K562 (cell line): ENCODE data around the gene SLAMF6. TPM values are rescaled to one million over a fixed set of nuclear protein-coding genes. Genes with fewer than 3 reads are reported as not detected.

Experiments used
- ATAC-seq: fragments of 200-7000 bp; cut with Tn5 transposase; 3 replicates; pipeline ENCODE4 v1.9.1; 2020; ENCODE audit warnings: moderate library complexity
- BruUV-seq: library from RNA; stranded (reverse); fragments of 400-500 nt; replicated peaks from 2 replicates; lab custom pipeline; 2021; lab: Mats Ljungman, UMichigan
- CTCF ChIA-PET: fragments of 300-600 bp; formaldehyde crosslinking; extraction: SDS; loops from one replicate; lab custom pipeline; 2021; ENCODE audit warnings: low intra/inter-chr PET ratio; lab: Yijun Ruan, JAX
- POLR2A ChIA-PET: fragments of 300-600, 350-650 bp; sonication (Branson Sonifier 250); formaldehyde crosslinking; extraction: SDS; loops from one replicate; lab custom pipeline; 2021; ENCODE audit warnings: antibody characterized with exemption, inconsistent platforms; lab: Yijun Ruan, JAX
- DNase-seq, 4 experiments: peaks; one replicate each; pipeline versions ENCODE4 v3.0.0 to v3.0.0-alpha.2; 2011 to 2018; ENCODE audit warnings: low spot score in 3 of 4, mixed read lengths in 3 of 4; ENCODE audit errors: extremely low read depth in 1 of 4
- FAIRE-seq: peaks from 2 replicates; lab custom pipeline; 2011; peaks lifted over from hg19 to GRCh38; lab: Jason Lieb, UNC
- H2AFZ ChIP-seq: 2 replicates; pipeline ENCODE4 v1.6.0; 2011; ENCODE audit warnings: low read depth, low read length, control low read depth, inconsistent platforms
- H3K27ac ChIP-seq: fragments of 200-600 bp; 3 replicates; pipeline ENCODE4 v1.8.0; 2011; ENCODE audit warnings: low read depth, mild to moderate bottlenecking, control low read depth, inconsistent platforms, low read length, moderate library complexity, mixed read lengths; ENCODE audit errors: extremely low read depth
- H3K27me3 ChIP-seq, 2 experiments: fragments of 300-600 bp in 1 of 2; 2 replicates in 1 of 2; 3 replicates in 1 of 2; pipeline versions ENCODE4 v1.6.0 to v1.8.0; 2011; ENCODE audit warnings: inconsistent platforms in 2 of 2, low read length in 2 of 2, mild to moderate bottlenecking in 1 of 2, mixed read lengths in 1 of 2, moderate library complexity in 1 of 2; ENCODE audit not compliant: control insufficient read depth in 2 of 2, insufficient read depth in 2 of 2
- H3K36me3 ChIP-seq: fragments of 300-600 bp; 3 replicates; pipeline ENCODE4 v1.8.0; 2011; ENCODE audit warnings: mild to moderate bottlenecking, low read length, inconsistent platforms; ENCODE audit not compliant: control insufficient read depth, insufficient read depth
- H3K4me1 ChIP-seq, 2 experiments: fragments of 200-600 bp in 1 of 2; replicated peaks in 1 of 2; 2 replicates in 1 of 2; 3 replicates in 1 of 2; pipeline versions ENCODE4 v1.5.1 to v1.8.0; 2011; ENCODE audit warnings: inconsistent platforms in 2 of 2, low read length in 2 of 2, mild to moderate bottlenecking in 1 of 2, mixed read lengths in 1 of 2, moderate library complexity in 1 of 2; ENCODE audit not compliant: control insufficient read depth in 2 of 2, insufficient read depth in 2 of 2
- H3K4me2 ChIP-seq: 2 replicates; pipeline ENCODE4 v1.6.1; 2011; ENCODE audit warnings: low read length, control low read depth, inconsistent platforms, mixed read lengths; ENCODE audit not compliant: insufficient read depth
- H3K4me3 ChIP-seq: fragments of 200-600 bp; sonication (generic), shearing (Covaris generic); 2 replicates; pipeline ENCODE4 v1.5.1; 2016; ENCODE audit warnings: control low read depth, inconsistent platforms
- H3K79me2 ChIP-seq: fragments of 200-600 bp; 3 replicates; pipeline ENCODE4 v1.8.0; 2011; ENCODE audit warnings: low read length, inconsistent platforms; ENCODE audit not compliant: control insufficient read depth, insufficient read depth
- H3K9ac ChIP-seq, 2 experiments: 2 replicates each; pipeline versions ENCODE4 v1.6.0 to v1.6.1; 2011; ENCODE audit warnings: low read depth in 2 of 2, low read length in 2 of 2, control low read depth in 1 of 2, inconsistent platforms in 1 of 2, mild to moderate bottlenecking in 1 of 2, mixed read lengths in 1 of 2; ENCODE audit not compliant: insufficient read depth in 1 of 2
- H3K9me1 ChIP-seq: one replicate; pipeline ENCODE4 v1.6.0; 2011; ENCODE audit warnings: inconsistent platforms, mild to moderate bottlenecking, low read length, moderate library complexity; ENCODE audit not compliant: control insufficient read depth, insufficient read depth
- H3K9me3 ChIP-seq: replicated peaks from 2 replicates; pipeline ENCODE4 v1.5.1; 2011; ENCODE audit warnings: low read depth, low read length, inconsistent platforms; ENCODE audit not compliant: control insufficient read depth, insufficient read depth
- H4K20me1 ChIP-seq: replicated peaks from 2 replicates; pipeline ENCODE4 v1.6.1; 2011; ENCODE audit warnings: low read length, inconsistent platforms, mixed read lengths; ENCODE audit not compliant: control insufficient read depth, insufficient read depth
- CBX3 ChIP-seq, 2 experiments: IDR thresholded peaks; 1 replicate in 1 of 2; 2 replicates in 1 of 2; pipeline ENCODE4 v1.6.1; 2012; ENCODE audit warnings: inconsistent platforms in 2 of 2, low read length in 2 of 2, borderline replicate concordance in 1 of 2, control low read depth in 1 of 2
- ETV6 ChIP-seq, 3 experiments: fragments of 150-350 bp in 1 of 3; sonication (generic) in 1 of 3; formaldehyde crosslinking in 1 of 3; IDR thresholded peaks; 2 replicates each; pipeline versions ENCODE4 v1.6.1 to v1.8.0; 2014 to 2022; ENCODE audit warnings: borderline replicate concordance in 2 of 3, low read depth in 2 of 3, antibody characterized with exemption in 1 of 3, low read length in 1 of 3, mild to moderate bottlenecking in 1 of 3, missing genetic modification reagents in 1 of 3
- KLF16 ChIP-seq: IDR thresholded peaks from 2 replicates; pipeline ENCODE4 v1.6.1; 2016; ENCODE audit warnings: antibody characterized with exemption
- RBM25 ChIP-seq: fragments of 200-400 bp; formaldehyde crosslinking; IDR thresholded peaks from 2 replicates; pipeline ENCODE4 v1.6.1; 2018; ENCODE audit warnings: low read length, low read depth, moderate library complexity; ENCODE audit not compliant: severe bottlenecking
- TRIM28 ChIP-seq: fragments of 450-650 bp; IDR thresholded peaks from 2 replicates; pipeline ENCODE4 v1.6.1; 2017
- YBX1 ChIP-seq: fragments of 450-650 bp; IDR thresholded peaks from 2 replicates; pipeline ENCODE4 v1.7.1; 2016; ENCODE audit warnings: mild to moderate bottlenecking
- ZNF134 ChIP-seq: fragments of 250-450 bp; sonication (Bioruptor Pico); conservative IDR thresholded peaks from 2 replicates; pipeline ENCODE4 v1.4.0; 2020
- ZNF77 ChIP-seq: fragments of 250-450 bp; sonication (Bioruptor Pico); IDR thresholded peaks from 2 replicates; pipeline ENCODE4 v1.5.0; 2020
- WGBS: fragments of 100-300 bp; shearing (Covaris generic); methylation state at CpG from one replicate; pipeline ENCODE4 v1.1.6; 2016; ENCODE audit warnings: low coverage, mixed read lengths; ENCODE audit not compliant: insufficient coverage; ENCODE audit errors: missing lambda C conversion rate; 5-methylcytosine and 5-hydroxymethylcytosine counted together
- in situ Hi-C: fragments of 300-500 bp; cut with MboI; formaldehyde crosslinking; loops from 4 replicates; pipeline ENCODE4 v1.15.0; 2018; ENCODE audit warnings: inconsistent platforms, mixed read lengths
- intact Hi-C: fragments of 100-400 bp; cut with micrococcal nuclease; formaldehyde crosslinking; loops from 2 replicates; pipeline ENCODE4 v1.14.2; 2022
- polyA plus RNA-seq, 8 experiments: library from polyadenylated mRNA; depleted of rRNA in 4 of 8; stranded (reverse) in 5 of 8; unstranded in 3 of 8; fragments of >200 nt; fragmentation: Nextera tagmentation in 2 of 8; fragmentation: Illumina TruSeq in 1 of 8; extraction: Ambion mirVana in 2 of 8; extraction: Trizol in 1 of 8; gene quantifications; 2 replicates each; pipeline versions ENCODE4 v1.2.1 to v1.2.3, GENCODE V29; 2011 to 2014; ENCODE audit warnings: inconsistent platforms in 1 of 8, missing spikeins in 1 of 8
- total RNA-seq, 7 experiments: library from RNA; depleted of rRNA in 6 of 7; stranded (reverse); fragments of >200 nt in 6 of 7; fragmentation: Illumina TruSeq in 2 of 7; extraction: Trizol in 2 of 7; gene quantifications; 2 replicates each; pipeline versions ENCODE4 v1.2.1 to v1.2.3, GENCODE V29; 2011 to 2021; ENCODE audit warnings: low replicate concordance in 1 of 7

Gene SLAMF6
- total and polyA plus RNA-seq, 9 of the 15 experiments (the other 6 are each of a cell fraction or from before 2014, with no cell fraction given): 0.56 to 4.8 (median 1.1) TPM

- 55% methylated on average over 2 of the region's 2 CpGs for WGBS
- in situ Hi-C loops (no loop called here), intact Hi-C loops (no loop called here)
- Histone ChIP-seq H3K27me3 (no peaks in the 10 kb centered on the region), H3K79me2 (no peaks in the 10 kb centered on the region), H3K36me3 (no peaks in the 10 kb centered on the region), H3K4me3 (no peak overlapping the region), H4K20me1 (no peaks in the 10 kb centered on the region), H3K9me1 (no peaks in the 10 kb centered on the region), H3K9ac (no peak overlapping the region), H3K4me1 (peaks cover 0 to 15% of the 10 kb centered on the region in 2 experiments; a peak in 3 of 5 replicates), H3K9me3 (no peaks in the 10 kb centered on the region), H3K27ac (no peak overlapping the region), H3K4me2 (no peak overlapping the region), H2AFZ (peak overlapping the region; percentile 91; the same call in 1 of the 2 replicates)
- FAIRE-seq: no peak
- TF ChIP-seq YBX1 (no peak), CBX3 (IDR thresholded peaks at IDR 0.05; ENCODE audit: borderline replicate concordance in 1 of 2, low read length in 2 of 2) (no peak), ZNF77 (no peak), KLF16 (no peak), ETV6 (IDR thresholded peaks at IDR 0.05; ENCODE audit: borderline replicate concordance in 1 of 2, low read depth in 2 of 2, low read length in 1 of 2) (no peak), ETV6 (CRISPR knock-in tag; IDR thresholded peaks at IDR 0.05; ENCODE audit: borderline replicate concordance) (no peak), TRIM28 (no peak), ZNF134 (CRISPR knock-in tag) (no peak), RBM25 (no peak)
- BruUV-seq: no TSS peak
- ChIA-PET CTCF (no interaction called here), POLR2A (no interaction called here)
- DNase-seq: no peak
- no peak for ATAC-seq
Measured at GRCh38 chr1:160459687-160460086, 63.4 kb downstream of the SLAMF6 start.
